AG10803 (cell line): ENCODE data around the gene KRT36.
A peak's percentile ranks its signal among the peaks of the same experiment; 100 is the strongest.

Experiments
- DNase-seq: peaks from one replicate; pipeline ENCODE4 v3.0.0; 2010; ENCODE audit warnings: low read depth
- H3K4me3 ChIP-seq: 2 replicates; pipeline ENCODE4 v1.5.1; 2011; ENCODE audit warnings: mild to moderate bottlenecking, low read length, control low read depth
- CTCF ChIP-seq: conservative IDR thresholded peaks from 2 replicates; pipeline ENCODE4 v1.5.1; 2011; ENCODE audit warnings: mild to moderate bottlenecking, low read length, control low read depth, inconsistent platforms

Gene KRT36

GRCh38 chr17:41522301-41523224, 32.9 kb upstream of the KRT36 start:
- DNase-seq, result no peak
- no peak overlapping the region for H3K4me3 ChIP-seq
- no peak for TF ChIP-seq CTCF

- TF ChIP-seq CTCF, result peak; percentile 2; the same call in 1 of the 2 replicates
- DNase-seq, result peak; percentile 73
- H3K4me3 ChIP-seq, result no peak overlapping the region
These were observed 32.0 kb upstream of the KRT36 start for GRCh38 chr17:41521574-41522261.

GRCh38 chr17:41520821-41521521, 31.3 kb upstream of the KRT36 start:
- TF ChIP-seq CTCF, result no peak
- DNase-seq, result no peak
- no peak overlapping the region for H3K4me3 ChIP-seq

- TF ChIP-seq CTCF, result no peak
- no peak for DNase-seq
- no peak overlapping the region for H3K4me3 ChIP-seq
These were observed 30.0 kb upstream of the KRT36 start for GRCh38 chr17:41519501-41520224.

- no peak; the same call in 1 of the 2 replicates for TF ChIP-seq CTCF
- no peak for DNase-seq
- no peak within 1 kb of the TSS for H3K4me3 ChIP-seq
These were observed 29.2 kb upstream of the KRT36 start, which contains the start of gene KRT15 for GRCh38 chr17:41518789-41519449. KRT15 (minus strand) TSS chr17:41518890; CDS start chr17:41518827, 63 bp downstream.

GRCh38 chr17:41518031-41518430, 28.3 kb upstream of the KRT36 start:
- no peak for TF ChIP-seq CTCF
- no peak overlapping the region for H3K4me3 ChIP-seq
- DNase-seq, result no peak
